Activated T-cell treated with anti-CD3 and anti-CD28 coated beads for 4 hours (primary cell): ENCODE results near the gene GALNT17.
"Not testable (repeated sequence)": the region's sequence is repeated elsewhere in the genome, so short reads cannot be mapped to it uniquely, and the experiment has no call there.

ENCODE experiments used
- DNase-seq: peaks from one replicate; pipeline ENCODE4 v3.0.0-alpha.2; 2020

Gene GALNT17

GRCh38 chr7:71171476-71171875 is 39.5 kb downstream of the GALNT17 start:
- DNase-seq = no peak

GRCh38 chr7:71173955-71174354 is 42.0 kb downstream of the GALNT17 start:
- no peak for DNase-seq

- DNase-seq = no peak
Measured at GRCh38 chr7:71182438-71182935, 50.5 kb downstream of the GALNT17 start.

DNA sequence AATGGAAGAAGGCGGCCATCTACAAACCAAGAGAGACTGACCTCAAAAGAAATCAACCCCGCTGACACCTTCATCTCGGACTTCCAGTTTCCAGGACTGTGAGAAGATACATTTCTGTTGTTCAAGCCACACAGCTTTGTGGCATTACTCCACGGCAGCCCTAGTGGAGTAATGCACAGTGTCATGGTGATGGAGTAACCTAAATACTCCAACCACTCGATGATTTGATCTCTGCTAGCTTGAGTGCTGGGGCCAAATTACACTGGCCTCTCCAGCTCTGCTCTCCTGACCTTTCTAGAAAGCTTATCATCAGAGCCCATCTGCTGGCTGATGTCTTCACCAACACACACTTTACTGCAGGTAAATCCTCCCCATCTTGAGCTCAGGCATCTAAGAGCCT is 52.2 kb downstream of the GALNT17 start:
- DNase-seq = no peak

- no peak for DNase-seq
Measured at GRCh38 chr7:71184609-71185008, 52.7 kb downstream of the GALNT17 start.

DNA sequence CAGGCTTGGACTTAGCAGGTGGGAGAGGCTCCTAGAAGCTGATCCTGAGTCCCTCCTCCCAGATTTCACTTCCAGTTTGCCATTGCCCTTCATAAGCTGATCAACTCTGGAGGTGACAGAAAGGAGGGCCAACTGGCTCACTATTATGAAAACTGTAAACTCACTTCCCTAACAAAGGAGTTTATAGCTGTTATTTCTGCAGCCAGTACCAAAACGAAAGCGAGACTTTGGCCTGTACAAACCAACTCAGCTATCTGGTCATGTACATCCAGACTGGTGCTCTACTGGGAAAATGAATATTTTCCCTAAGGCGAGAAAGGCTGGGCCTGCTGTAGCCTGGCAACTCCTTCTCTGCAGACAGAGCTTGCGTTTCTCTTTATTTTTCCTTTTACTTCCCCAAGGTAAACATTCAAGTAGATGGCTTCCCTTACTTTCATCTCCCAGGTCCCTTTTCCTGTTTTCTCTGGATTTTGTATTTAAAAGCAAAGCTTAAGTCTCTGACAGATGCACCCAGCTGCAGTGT is 54.7 kb downstream of the GALNT17 start:
- DNase-seq = no peak

DNA sequence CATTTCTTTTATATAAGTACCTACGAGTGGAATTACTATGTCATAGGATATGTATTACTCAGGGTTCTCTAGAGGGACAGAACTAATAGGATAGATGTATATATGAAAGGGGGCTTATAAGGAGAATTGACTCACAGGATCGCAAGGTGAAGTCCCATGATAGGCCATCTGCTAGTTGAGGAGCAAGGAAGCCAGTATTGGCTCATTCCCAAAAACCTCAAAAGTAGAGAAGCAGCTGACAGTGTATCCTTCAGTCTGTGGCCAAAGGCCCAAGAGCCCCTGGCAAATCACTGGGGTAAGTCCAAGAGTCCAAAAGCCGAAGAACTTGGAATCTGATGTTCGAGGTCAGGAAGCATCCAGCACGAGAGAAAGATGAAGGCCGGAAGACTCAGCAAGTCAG is 59.8 kb downstream of the GALNT17 start:
- DNase-seq = no peak

DNA sequence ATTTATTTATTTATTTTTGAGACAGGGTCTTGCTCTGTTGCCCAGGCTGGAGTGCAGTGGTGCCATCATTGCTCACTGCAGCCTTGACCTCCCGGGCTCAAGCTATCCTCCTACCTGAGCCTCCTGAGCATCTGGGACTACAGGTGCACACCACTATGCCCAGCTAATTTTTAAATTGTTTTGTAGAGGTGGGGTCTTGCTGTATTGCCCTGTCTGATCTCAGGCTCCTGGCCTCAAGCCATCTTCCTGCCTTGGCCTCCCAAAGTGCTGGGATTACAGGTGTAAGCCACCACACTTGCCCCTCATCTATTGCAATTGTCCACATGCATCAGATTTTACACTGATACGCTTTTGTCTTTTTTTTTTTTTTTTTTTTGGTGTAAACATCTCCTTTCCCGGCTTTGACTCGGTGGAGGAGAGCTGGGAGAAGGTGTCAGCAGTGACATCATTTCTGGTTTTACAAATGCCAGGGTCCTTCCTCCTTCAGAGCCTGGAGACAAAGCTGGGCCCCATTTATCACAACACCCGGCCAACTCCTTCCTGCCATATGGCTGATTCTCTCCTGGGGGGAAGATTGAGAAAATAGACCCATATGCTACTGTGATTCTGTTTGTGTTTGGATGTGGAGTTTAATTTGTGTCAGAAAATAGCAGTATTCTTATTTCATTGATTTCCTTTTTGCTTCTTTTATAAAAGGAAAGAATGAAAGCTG is 61.3 kb downstream of the GALNT17 start:
- no peak for DNase-seq

DNA sequence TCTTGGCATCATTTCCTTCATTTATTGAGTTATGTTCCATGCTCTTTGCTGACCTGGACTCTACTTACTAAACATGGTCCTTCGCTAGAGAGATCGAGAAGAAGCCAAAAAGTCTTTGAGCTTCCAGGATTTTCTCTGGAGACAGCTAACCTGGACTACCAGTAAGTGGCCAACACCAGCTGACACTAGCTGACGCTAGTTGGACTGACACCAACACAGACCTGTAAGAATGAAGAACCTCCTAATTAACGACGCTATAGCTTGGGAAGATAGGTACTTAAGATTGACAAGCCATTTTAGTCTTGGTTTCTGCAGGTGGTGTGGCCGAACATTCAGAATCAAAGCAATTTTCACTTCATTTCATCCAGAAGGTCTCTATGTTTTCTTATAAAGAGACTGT is 66.4 kb downstream of the GALNT17 start:
- DNase-seq = no peak

GRCh38 chr7:71198887-71199286 is 66.9 kb downstream of the GALNT17 start:
- DNase-seq = no peak

- no peak for DNase-seq
Measured at GRCh38 chr7:71206184-71206583, 74.2 kb downstream of the GALNT17 start.

DNA sequence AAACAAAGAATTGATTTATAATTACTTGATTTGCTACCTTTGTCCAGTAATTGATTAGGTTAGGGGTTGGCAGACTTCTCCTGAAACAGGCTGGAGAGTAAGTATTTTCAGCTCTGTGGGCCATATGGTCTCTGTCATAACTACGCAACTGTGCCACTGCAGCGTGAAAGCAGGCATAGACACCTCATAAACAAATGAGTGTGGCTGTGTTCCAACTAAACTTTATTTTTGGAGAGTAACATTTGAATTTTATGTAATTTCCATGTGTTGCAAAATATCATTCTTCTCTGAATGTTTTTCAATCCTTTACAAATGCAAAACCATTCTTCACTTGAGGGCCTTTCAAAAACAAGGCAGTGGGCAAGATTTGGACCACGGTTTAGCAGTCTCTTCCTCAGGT is 76.9 kb downstream of the GALNT17 start:
- DNase-seq = no peak

GRCh38 chr7:71209484-71209883 is 77.5 kb downstream of the GALNT17 start:
- DNase-seq = not testable (repeated sequence)

DNA sequence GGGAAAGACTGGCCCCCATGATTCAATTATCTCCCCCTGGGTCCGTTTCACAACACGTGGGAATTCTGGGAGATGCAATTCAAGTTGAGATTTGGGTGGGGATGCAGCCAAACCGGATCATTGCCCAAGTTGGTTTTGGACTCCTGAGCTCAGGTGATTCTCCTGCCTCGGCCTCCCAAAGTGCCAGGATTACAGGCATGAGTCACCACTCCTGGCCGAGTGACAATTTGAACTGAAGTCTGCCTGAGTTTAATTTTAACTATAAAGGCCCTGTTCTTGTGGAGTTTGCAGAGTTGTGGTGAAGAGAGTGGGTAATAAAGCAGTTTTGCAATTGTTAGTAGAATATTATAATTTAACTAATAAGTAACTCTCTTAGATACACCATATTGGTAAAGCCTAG is 78.3 kb downstream of the GALNT17 start:
- DNase-seq = no peak

DNA sequence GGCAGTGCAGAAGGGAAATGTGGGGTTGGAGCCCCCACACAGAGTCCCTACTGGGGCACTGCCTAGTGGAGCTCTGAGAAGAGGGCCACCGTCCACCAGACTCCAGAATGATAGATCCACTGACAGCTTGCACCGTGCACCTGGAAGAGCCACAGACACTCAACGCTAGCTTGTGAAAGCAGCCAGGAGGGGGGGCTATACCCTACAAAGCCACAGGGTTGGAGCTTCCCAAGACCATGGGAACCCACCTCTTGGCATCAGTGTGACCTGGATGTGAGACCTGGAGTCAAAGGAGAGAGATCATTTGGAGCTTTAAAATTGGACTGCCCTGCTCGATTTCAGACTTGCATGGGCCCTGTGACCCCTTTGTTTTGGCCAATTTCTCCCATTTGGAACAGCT is 80.5 kb downstream of the GALNT17 start:
- DNase-seq = not testable (repeated sequence)

DNA sequence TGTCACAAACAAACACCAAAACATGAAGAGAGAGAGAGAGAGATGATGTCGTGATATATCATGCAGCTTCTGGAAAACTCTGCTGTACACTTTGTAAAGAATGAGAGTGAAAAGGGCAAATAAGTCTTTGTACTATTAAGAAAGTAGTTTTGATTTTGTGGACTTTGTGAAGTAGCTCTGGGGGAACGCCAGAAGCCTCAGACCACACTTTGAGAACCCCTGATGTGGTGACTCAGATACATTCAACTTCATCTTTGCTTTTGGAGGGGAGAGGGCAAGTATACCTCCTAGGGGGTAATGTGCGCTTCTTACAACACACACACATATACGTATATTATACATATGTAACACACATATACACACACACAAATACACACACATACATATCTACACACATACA is 84.3 kb downstream of the GALNT17 start:
- no peak for DNase-seq

GRCh38 chr7:71220210-71220695 is 88.3 kb downstream of the GALNT17 start:
- no peak for DNase-seq

GRCh38 chr7:71221049-71221448 is 89.1 kb downstream of the GALNT17 start:
- no peak for DNase-seq

- no peak for DNase-seq
Measured at GRCh38 chr7:71221549-71221948, 89.6 kb downstream of the GALNT17 start.

DNA sequence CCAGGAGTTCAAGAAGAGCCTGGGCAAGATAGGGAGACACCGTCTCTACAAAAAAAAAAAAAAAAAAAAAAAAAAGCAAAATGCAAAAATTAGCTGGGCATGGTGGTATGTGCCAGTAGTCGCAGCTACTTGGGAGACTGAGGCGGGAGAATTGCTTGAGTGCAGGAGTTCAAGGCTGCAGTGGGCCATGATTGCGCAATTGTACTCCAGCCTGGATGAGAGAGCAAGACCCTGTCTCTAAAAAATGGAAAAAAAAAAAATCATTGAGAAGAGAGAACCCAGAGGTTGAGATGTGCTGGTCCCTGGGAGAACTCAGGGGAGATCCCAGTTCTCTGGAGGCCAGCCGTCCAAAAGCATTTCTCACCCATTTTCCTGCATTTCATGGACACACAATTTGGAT is 95.2 kb downstream of the GALNT17 start:
- DNase-seq = no peak

- no peak for DNase-seq
Measured at GRCh38 chr7:71229148-71229547, 97.2 kb downstream of the GALNT17 start.

- DNase-seq = no peak
Measured at GRCh38 chr7:71229699-71230098, 97.8 kb downstream of the GALNT17 start.

GRCh38 chr7:71235253-71235652 is 103.3 kb downstream of the GALNT17 start:
- DNase-seq = no peak

- DNase-seq = no peak
Measured at GRCh38 chr7:71236230-71237105, 104.5 kb downstream of the GALNT17 start.
